ENCODE measurements around the gene SLC12A5. TPM values are rescaled to one million over a fixed set of nuclear protein-coding genes. Genes with fewer than 3 reads are reported as not detected.

Gene SLC12A5
- total RNA-seq, 1 experiment from 2014 or later, result 20.9 TPM

GRCh38 chr20:45997187-45997586, 31.8 kb upstream of the SLC12A5 start:
- POLR2A ChIA-PET (ENCODE audit: low non-redundant PET), result no interaction called here
- CTCF ChIA-PET, result no interaction called here

GRCh38 chr20:45998337-45998736, 30.7 kb upstream of the SLC12A5 start:
- ChIA-PET CTCF (no interaction called here), POLR2A (ENCODE audit: low non-redundant PET) (no interaction called here)
- TF ChIP-seq EZH2 (IDR thresholded peaks at IDR 0.05; ENCODE audit: borderline replicate concordance, low read depth, low read length, poor library complexity, severe bottlenecking), result no peak
- TF ChIP-seq CTCF (conservative IDR thresholded peaks at IDR 0.05; ENCODE audit: low read depth, low read length), result no peak
- BruUV-seq (replicated peaks), result no TSS peak
- intact Hi-C loops (cut with micrococcal nuclease; ENCODE audit: unreplicated experiment), result no loop called here
- Histone ChIP-seq H3K36me3 (ENCODE audit: insufficient read depth, low read length, poor library complexity, severe bottlenecking) (no peaks in the 10 kb centered on the region), H3K27me3 (replicated peaks; ENCODE audit: insufficient read depth, low read depth, low read length, poor library complexity) (no peaks in the 10 kb centered on the region), H3K27ac (ENCODE audit: low read depth, low read length, poor library complexity, severe bottlenecking) (peak overlapping the region; percentile 20), H3K4me1 (ENCODE audit: insufficient read depth, low read length, poor library complexity, severe bottlenecking) (peaks cover 59% of the 10 kb centered on the region), H3K9me3 (ENCODE audit: low read depth, low read length, poor library complexity, severe bottlenecking) (no peaks in the 10 kb centered on the region), H3K4me3 (ENCODE audit: low read depth, low read length, poor library complexity, severe bottlenecking) (no peak overlapping the region)
- no peak for DNase-seq (ENCODE audit: low spot score)

More at GRCh38 chr20:45997187-45997586, 31.8 kb upstream of the SLC12A5 start:
- H3K4me1 ChIP-seq (ENCODE audit: insufficient read depth, low read length, poor library complexity, severe bottlenecking), result peaks cover 61% of the 10 kb centered on the region
- H3K27me3 ChIP-seq (replicated peaks; ENCODE audit: insufficient read depth, low read depth, low read length, poor library complexity), result no peaks in the 10 kb centered on the region
- TF ChIP-seq CTCF (conservative IDR thresholded peaks at IDR 0.05; ENCODE audit: low read depth, low read length), result no peak
- TF ChIP-seq EZH2 (IDR thresholded peaks at IDR 0.05; ENCODE audit: borderline replicate concordance, low read depth, low read length, poor library complexity, severe bottlenecking), result no peak
- intact Hi-C loops (cut with micrococcal nuclease; ENCODE audit: unreplicated experiment), result no loop called here
- H3K36me3 ChIP-seq (ENCODE audit: insufficient read depth, low read length, poor library complexity, severe bottlenecking), result no peaks in the 10 kb centered on the region
- H3K4me3 ChIP-seq (ENCODE audit: low read depth, low read length, poor library complexity, severe bottlenecking), result no peak overlapping the region
- no peaks in the 10 kb centered on the region for H3K9me3 ChIP-seq (ENCODE audit: low read depth, low read length, poor library complexity, severe bottlenecking)
- peak; percentile 64 for DNase-seq (ENCODE audit: low spot score)
- H3K27ac ChIP-seq (ENCODE audit: low read depth, low read length, poor library complexity, severe bottlenecking), result peak overlapping the region; percentile 20
- BruUV-seq (replicated peaks), result no TSS peak

- TF ChIP-seq CTCF (conservative IDR thresholded peaks at IDR 0.05; ENCODE audit: low read depth, low read length) (no peak), EZH2 (IDR thresholded peaks at IDR 0.05; ENCODE audit: borderline replicate concordance, low read depth, low read length, poor library complexity, severe bottlenecking) (no peak)
- Histone ChIP-seq H3K27ac (ENCODE audit: low read depth, low read length, poor library complexity, severe bottlenecking) (peak overlapping the region; percentile 20), H3K4me1 (ENCODE audit: insufficient read depth, low read length, poor library complexity, severe bottlenecking) (peaks cover 55% of the 10 kb centered on the region), H3K27me3 (replicated peaks; ENCODE audit: insufficient read depth, low read depth, low read length, poor library complexity) (no peaks in the 10 kb centered on the region), H3K36me3 (ENCODE audit: insufficient read depth, low read length, poor library complexity, severe bottlenecking) (no peaks in the 10 kb centered on the region), H3K9me3 (ENCODE audit: low read depth, low read length, poor library complexity, severe bottlenecking) (no peaks in the 10 kb centered on the region), H3K4me3 (ENCODE audit: low read depth, low read length, poor library complexity, severe bottlenecking) (no peak overlapping the region)
- ChIA-PET CTCF (no interaction called here), POLR2A (ENCODE audit: low non-redundant PET) (no interaction called here)
- no peak for DNase-seq (ENCODE audit: low spot score)
- no TSS peak for BruUV-seq (replicated peaks)
- intact Hi-C loops (cut with micrococcal nuclease; ENCODE audit: unreplicated experiment), result no loop called here
Measured at GRCh38 chr20:45998761-45999160, 30.3 kb upstream of the SLC12A5 start.
